K562 (cell line): ENCODE results near the gene CSAD. TPM values are rescaled to one million over a fixed set of nuclear protein-coding genes. Genes with fewer than 3 reads are reported as not detected.
A peak's percentile ranks its signal among the peaks of the same experiment; 100 is the strongest.

Experiments used
- CEBPB ChIP-seq: fragments of 450-650 bp; IDR thresholded peaks from 2 replicates; pipeline ENCODE4 v1.6.1; 2016; ENCODE audit warnings: missing genetic modification characterization, missing compliant biosample characterization
- CEBPG ChIP-seq, 3 experiments: fragments of 200-800 bp in 1 of 3; sonication (Bioruptor generic) in 1 of 3; sonication (generic) in 1 of 3; formaldehyde crosslinking in 1 of 3; IDR thresholded peaks in 2 of 3; conservative IDR thresholded peaks in 1 of 3; 2 replicates each; pipeline versions ENCODE4 v1.6.1 to v1.8.0; 2016 to 2022; ENCODE audit warnings: missing compliant biosample characterization in 2 of 3, missing genetic modification characterization in 2 of 3, mild to moderate bottlenecking in 1 of 3, missing genetic modification reagents in 1 of 3
- ESRRA ChIP-seq: fragments of 450-650 bp; IDR thresholded peaks from 2 replicates; pipeline ENCODE4 v1.6.1; 2014; ENCODE audit warnings: low read depth, mild to moderate bottlenecking, moderate library complexity, borderline replicate concordance
- HNRNPK ChIP-seq: fragments of 200-400 bp; formaldehyde crosslinking; IDR thresholded peaks from one replicate; pipeline ENCODE4 v1.6.1; 2018; ENCODE audit warnings: mild to moderate bottlenecking, low read depth, low read length; ENCODE audit not compliant: poor library complexity, severe bottlenecking
- NCOR1 ChIP-seq: fragments of 450-650 bp; IDR thresholded peaks from 2 replicates; pipeline ENCODE4 v1.6.1; 2016; ENCODE audit warnings: mild to moderate bottlenecking, moderate library complexity
- NR2C1 ChIP-seq, 2 experiments: fragments of 450-650 bp; IDR thresholded peaks; 2 replicates each; pipeline ENCODE4 v1.6.1; 2017; ENCODE audit warnings: mild to moderate bottlenecking in 2 of 2, antibody characterized with exemption in 1 of 2, inconsistent platforms in 1 of 2, missing compliant biosample characterization in 1 of 2, missing genetic modification characterization in 1 of 2
- RAD21 ChIP-seq, 2 experiments: fragments of 250-450 bp in 1 of 2; fragments of 450-650 bp in 1 of 2; sonication (Bioruptor Pico) in 1 of 2; formaldehyde crosslinking in 1 of 2; IDR thresholded peaks in 1 of 2; conservative IDR thresholded peaks in 1 of 2; 2 replicates each; pipeline versions ENCODE4 v1.4.0 to v1.8.0; 2020 to 2022; ENCODE audit warnings: mild to moderate bottlenecking in 2 of 2, moderate library complexity in 1 of 2
- polyA plus RNA-seq, 8 experiments: library from polyadenylated mRNA; depleted of rRNA in 4 of 8; stranded (reverse) in 5 of 8; unstranded in 3 of 8; fragments of >200 nt; fragmentation: Nextera tagmentation in 2 of 8; fragmentation: Illumina TruSeq in 1 of 8; extraction: Ambion mirVana in 2 of 8; extraction: Trizol in 1 of 8; gene quantifications; 2 replicates each; pipeline versions ENCODE4 v1.2.1 to v1.2.3, GENCODE V29; 2011 to 2014; ENCODE audit warnings: inconsistent platforms in 1 of 8, missing spikeins in 1 of 8
- total RNA-seq, 7 experiments: library from RNA; depleted of rRNA in 6 of 7; stranded (reverse); fragments of >200 nt in 6 of 7; fragmentation: Illumina TruSeq in 2 of 7; extraction: Trizol in 2 of 7; gene quantifications; 2 replicates each; pipeline versions ENCODE4 v1.2.1 to v1.2.3, GENCODE V29; 2011 to 2021; ENCODE audit warnings: low replicate concordance in 1 of 7
- TF ChIP-seq, protein P1 (sequence below): fragments of 200-800 bp; sonication (Bioruptor generic); IDR thresholded peaks from 2 replicates; pipeline ENCODE4 v1.6.1; 2017; ENCODE audit warnings: missing genetic modification characterization, missing compliant biosample characterization
- TF ChIP-seq, protein P2 (sequence below), 3 experiments: IDR thresholded peaks in 2 of 3; conservative IDR thresholded peaks in 1 of 3; 2 replicates each; pipeline ENCODE4 v1.5.1; 2011 to 2012; ENCODE audit warnings: low read length in 3 of 3, mild to moderate bottlenecking in 3 of 3, control low read depth in 2 of 3, improper control_type of control experiment in 1 of 3, inconsistent platforms in 1 of 3, low read depth in 1 of 3, mixed read lengths in 1 of 3, moderate library complexity in 1 of 3; ENCODE audit not compliant: insufficient read depth in 2 of 3

CSAD gene
- total and polyA plus RNA-seq, 9 of the 15 experiments (the other 6 are each of a cell fraction or from before 2014, with no cell fraction given): 1.8 to 19.6 (median 8.1) TPM

DNA sequence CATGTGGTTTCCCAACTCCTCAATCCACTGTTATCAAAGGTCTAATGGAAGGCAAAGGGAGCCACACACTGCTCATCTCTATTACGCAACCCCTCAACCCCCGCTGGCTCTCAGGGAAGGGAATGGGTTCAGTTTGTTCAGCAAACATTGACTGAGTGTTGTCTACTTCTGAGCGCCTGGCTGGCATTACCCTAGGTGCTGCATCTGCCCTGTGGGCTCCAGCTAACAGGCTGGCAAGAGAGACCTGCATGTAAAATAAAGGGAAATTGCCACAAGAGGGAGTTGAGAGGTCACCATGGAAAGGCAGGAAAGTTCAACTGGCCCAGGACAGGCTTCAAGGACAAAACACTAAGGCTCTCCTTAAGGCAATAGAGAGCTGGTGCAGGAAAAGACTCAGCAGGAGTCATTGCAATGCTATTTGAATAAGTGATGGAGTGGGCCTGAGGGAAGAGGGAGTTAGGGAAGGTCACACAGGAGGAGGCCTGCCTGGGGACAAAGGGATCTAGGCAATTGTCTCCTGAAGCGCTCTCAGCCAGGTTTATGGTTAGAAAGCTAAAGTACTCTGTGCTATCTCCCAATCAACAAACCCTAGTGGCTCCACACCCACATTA, 5.7 kb downstream of the CSAD start (continued):
- TF ChIP-seq, protein P1, sequence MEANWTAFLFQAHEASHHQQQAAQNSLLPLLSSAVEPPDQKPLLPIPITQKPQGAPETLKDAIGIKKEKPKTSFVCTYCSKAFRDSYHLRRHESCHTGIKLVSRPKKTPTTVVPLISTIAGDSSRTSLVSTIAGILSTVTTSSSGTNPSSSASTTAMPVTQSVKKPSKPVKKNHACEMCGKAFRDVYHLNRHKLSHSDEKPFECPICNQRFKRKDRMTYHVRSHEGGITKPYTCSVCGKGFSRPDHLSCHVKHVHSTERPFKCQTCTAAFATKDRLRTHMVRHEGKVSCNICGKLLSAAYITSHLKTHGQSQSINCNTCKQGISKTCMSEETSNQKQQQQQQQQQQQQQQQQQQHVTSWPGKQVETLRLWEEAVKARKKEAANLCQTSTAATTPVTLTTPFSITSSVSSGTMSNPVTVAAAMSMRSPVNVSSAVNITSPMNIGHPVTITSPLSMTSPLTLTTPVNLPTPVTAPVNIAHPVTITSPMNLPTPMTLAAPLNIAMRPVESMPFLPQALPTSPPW (CRISPR knock-in tag): no peak
- TF ChIP-seq HNRNPK: no peak
- no peak for TF ChIP-seq NCOR1
- peak; percentile 33 to 50; a peak in 2 of 4 replicates for TF ChIP-seq RAD21 (CRISPR knock-in tag; conservative IDR thresholded peaks at IDR 0.05 in 1 of 2, IDR thresholded peaks at IDR 0.05 in 1 of 2)
- peak; percentile 75 for TF ChIP-seq ESRRA
- peak; percentile 88 for TF ChIP-seq CEBPG (CRISPR knock-in tag; IDR thresholded peaks at IDR 0.05)
- TF ChIP-seq CEBPG (tag; conservative IDR thresholded peaks at IDR 0.05 in 1 of 2, IDR thresholded peaks at IDR 0.05 in 1 of 2): peak; percentile 87 to 93
- TF ChIP-seq NR2C1 (IDR thresholded peaks at IDR 0.05): peak; percentile 44; the same call in 1 of the 2 replicates
- peak; percentile 58 for TF ChIP-seq NR2C1 (tag; IDR thresholded peaks at IDR 0.05)
- TF ChIP-seq, protein P2, sequence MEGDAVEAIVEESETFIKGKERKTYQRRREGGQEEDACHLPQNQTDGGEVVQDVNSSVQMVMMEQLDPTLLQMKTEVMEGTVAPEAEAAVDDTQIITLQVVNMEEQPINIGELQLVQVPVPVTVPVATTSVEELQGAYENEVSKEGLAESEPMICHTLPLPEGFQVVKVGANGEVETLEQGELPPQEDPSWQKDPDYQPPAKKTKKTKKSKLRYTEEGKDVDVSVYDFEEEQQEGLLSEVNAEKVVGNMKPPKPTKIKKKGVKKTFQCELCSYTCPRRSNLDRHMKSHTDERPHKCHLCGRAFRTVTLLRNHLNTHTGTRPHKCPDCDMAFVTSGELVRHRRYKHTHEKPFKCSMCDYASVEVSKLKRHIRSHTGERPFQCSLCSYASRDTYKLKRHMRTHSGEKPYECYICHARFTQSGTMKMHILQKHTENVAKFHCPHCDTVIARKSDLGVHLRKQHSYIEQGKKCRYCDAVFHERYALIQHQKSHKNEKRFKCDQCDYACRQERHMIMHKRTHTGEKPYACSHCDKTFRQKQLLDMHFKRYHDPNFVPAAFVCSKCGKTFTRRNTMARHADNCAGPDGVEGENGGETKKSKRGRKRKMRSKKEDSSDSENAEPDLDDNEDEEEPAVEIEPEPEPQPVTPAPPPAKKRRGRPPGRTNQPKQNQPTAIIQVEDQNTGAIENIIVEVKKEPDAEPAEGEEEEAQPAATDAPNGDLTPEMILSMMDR (IDR thresholded peaks at IDR 0.05 in 2 of 3, conservative IDR thresholded peaks at IDR 0.05 in 1 of 3; ENCODE audit: insufficient read depth in 2 of 3, low read depth in 1 of 3, low read length in 3 of 3): peak; percentile 51 to 64 (median 58)
- peak; percentile 99 for TF ChIP-seq CEBPB (tag)
